Activated naive CD4-positive, alpha-beta T cell treated with anti-CD3 and anti-CD28 coated beads, Interleukin-2, amount 50 U/mL, for 16 hours (primary cell): ENCODE data around the gene FMNL2.

ENCODE experiments used
- DNase-seq: peaks from one replicate; pipeline ENCODE4 v3.0.0-alpha.2; 2020

FMNL2 gene

DNA sequence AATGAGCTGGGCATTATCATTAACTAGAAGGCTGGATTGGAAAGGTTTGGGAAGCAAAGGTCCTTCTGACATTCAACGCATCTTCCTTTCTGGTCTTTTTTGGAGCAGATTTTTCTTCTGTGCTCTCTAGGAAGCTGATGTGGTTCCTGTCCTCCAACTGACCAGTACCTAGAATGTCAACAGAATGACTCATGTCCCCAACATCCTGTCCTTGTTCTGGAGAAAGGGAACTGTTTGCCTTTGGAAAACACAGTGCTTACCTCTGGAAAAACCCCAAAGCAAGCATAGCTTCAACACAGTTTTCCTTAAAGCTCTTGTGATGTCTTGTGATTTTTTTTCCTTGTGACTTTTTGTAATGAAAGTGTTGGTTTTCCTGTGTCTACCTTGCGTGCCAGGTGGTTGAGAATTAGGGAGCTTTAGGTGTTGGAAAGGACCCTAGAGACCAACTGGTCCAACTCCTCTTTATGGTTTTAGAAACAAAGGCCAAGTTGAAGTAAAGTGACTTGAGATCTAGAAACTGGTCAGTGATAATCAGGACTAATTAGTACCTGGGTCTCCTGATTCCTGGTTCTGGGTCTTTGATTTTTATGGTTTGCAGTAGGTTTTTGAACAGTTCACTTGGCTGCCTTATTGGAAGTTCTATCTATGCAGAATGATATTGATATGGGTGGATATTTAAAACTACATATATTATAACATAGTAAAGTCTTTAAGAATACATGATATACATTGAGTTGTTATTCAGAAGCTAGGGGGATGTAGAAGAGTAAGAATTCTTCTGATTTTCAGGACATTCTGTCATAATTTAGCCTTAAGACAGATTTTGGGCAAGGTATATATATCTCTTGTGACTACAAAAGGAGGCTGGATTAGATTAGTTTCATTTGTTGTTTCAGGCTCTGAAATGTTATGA, 70.5 kb downstream of the FMNL2 start:
- no peak for DNase-seq

DNA sequence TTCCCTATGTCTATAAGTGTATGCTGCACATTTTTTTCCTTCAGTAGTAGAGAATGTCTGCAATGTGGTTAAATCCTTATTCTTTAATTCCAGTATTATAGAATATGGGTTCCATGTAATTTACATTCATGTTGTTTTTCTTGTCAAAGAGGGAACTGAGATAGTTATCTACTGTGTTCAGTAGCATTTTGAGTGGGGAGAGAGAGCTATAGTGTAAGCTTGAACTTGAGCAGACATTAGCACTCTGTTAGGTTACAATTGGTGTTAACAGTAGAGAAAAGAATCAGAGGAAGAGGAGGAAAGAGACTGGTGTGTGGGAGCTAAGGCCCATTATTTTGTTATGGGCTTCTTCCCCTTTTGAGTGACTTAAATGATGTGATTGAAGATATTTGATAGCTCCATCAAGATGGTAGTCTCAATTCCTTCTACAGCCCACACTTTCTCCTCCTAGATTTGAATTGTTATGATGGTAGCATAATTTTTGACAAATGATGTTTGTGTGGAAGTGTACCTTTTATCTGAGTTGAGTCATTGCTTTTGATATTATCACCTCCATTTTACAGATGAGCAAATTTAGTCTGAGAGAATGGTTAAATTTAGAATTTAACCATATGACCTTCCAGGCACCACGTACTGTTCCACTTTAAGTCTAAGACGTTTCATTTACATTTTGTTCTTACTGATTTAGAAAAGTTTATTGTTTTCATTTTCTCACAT, 71.3 kb downstream of the FMNL2 start:
- DNase-seq: no peak

DNA sequence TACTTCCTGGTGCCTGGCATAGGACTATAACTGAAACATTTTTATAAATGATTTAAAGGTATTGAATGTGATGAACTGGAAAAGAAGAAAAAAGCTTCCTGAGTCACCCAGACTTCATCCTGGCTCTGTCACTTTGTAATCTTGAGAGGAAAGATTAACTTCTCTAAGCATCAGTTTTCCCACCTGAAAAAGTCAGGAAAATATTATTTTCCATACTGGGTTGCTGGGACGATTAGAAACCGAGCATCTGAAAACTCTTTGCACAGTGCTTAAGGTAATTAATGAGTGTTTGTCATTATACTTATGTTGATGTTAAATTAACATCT, 71.8 kb downstream of the FMNL2 start:
- no peak for DNase-seq

DNA sequence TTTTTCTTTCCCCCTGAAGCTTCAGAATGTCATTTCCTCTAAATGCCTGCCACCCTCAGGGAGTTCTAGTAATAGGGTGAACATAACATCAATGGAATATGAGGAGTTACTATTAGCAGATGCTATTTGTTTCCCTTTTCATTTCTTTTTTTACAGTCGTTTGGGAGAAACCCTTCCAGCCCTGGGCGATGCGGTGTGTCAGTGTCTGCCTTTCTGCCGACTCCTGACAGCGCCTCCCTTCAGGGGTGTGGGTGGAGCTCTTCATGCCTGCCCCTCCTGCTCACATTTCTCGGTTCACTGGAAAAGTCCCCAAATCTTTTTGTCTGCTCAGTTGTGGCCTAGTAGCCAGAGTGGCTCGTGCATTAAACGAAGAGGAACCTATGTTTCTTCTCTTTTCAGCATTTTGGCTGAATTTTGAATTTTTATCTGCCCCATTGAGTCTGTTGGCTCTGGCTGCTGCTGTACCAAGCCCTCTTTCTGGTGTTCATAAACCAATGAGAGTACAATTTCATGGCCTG, 72.3 kb downstream of the FMNL2 start:
- peak; percentile 14 for DNase-seq

DNA sequence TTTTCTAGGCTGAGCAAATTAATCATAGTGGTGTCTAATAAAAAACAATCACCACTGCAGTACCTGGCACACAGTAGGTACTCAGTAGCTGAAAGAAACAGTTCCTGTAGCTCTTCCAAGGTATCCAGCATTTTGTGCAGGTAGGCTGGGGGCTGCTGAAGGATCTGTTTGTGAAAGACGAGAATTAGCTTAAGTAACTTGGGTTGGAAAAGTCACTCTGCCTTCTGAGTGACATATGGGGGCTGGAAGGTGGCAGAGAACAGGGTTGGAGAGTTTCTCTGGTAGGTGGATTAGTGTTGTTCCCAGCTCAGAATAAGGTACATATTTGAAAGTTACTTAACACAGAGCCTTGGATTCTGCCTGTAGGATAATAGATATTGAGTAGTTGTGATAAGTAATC, 72.8 kb downstream of the FMNL2 start:
- no peak for DNase-seq

DNA sequence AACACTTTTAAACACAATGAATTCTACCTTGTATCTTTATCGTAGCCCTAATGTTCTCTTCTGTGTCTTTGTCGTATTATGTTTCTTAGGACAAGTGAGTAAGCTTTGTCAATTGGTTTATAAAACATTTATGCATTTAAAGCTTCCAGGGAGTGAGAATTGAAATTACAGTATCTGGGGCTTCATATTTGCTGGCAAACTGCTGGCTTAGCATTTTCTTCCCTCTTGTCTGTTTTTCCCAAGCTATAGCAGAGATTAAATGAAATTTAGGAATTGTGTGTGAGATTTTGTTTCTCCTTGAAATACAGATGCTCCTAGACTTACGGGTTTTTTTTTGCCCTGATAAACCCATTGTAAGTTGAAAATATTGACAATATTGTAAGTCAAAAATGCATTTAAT, 73.3 kb downstream of the FMNL2 start:
- no peak for DNase-seq

DNA sequence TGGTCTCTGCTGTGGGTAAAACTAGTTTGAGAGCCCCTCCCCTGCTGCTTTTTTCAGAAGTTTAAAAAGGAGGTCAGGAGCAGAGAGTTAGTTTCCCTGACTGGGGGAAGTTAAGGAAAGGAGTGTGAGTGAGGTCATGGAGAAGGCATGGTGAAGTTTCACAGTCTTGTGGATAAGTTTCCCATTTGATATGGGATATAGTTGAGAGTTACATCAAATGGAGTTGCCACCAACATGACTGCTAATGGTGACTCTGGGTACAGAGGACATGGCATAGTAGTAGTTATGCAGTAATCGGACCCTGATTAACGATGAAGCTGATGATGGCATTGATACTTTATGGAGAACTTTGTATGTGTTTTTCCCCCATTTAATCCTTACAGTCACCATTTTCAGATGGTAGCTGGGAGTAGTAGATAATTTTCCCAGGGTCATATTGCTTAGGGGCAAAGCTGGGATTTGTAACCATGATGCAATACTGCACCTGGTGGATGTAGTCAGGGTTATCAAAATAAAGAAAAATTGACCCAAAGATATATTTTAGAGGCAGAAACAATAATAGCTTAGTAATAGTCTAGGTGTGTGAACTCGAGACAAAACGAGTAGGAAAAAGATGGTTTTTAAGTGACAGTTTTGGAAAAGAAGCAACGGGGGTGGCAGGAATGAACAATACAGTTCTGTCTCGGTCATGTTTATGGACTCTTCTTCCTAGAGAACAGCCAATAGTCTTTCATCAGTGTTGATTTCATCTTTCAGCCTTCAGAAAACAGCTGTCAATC, 74.6 kb downstream of the FMNL2 start:
- no peak for DNase-seq

DNA sequence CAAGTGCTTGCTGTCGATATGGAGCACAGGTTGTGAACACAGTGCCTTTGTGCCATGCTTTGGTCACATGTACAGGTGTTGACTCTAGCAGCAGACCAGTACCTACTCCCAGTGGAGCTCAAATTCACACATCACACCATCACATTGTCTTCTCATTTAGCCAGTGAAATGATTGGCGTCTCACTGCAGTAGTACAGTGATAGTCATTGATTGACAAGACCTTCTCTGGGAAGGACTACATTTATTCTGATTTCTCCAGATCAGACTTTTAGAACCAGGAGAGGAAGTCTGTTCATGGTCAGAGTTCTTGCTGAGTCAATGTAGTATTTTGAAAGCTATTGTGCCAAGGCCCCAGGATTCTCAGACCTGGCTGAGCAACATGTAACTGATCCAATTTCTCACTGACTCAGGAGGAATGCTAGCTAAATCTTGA, 75.2 kb downstream of the FMNL2 start:
- no peak for DNase-seq

DNA sequence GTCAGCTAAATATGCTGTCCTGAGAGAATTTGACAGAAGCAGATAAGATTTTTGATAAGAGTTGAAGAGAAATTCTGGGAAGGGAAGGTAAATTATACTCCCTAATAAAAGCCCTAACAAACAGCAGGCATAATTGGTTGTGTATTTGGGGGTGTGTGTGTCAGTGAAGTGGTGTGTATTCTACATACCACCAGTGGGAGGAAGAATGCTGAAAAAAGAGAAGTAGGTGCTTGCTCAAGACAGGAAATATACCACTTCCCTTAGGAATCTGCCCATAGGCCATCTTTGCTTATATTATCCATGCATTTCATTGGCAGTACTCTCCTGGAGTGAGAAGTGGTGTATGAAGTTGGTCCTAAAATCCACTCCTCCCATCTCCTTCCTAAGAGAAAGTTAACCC, 76.2 kb downstream of the FMNL2 start:
- DNase-seq: no peak

DNA sequence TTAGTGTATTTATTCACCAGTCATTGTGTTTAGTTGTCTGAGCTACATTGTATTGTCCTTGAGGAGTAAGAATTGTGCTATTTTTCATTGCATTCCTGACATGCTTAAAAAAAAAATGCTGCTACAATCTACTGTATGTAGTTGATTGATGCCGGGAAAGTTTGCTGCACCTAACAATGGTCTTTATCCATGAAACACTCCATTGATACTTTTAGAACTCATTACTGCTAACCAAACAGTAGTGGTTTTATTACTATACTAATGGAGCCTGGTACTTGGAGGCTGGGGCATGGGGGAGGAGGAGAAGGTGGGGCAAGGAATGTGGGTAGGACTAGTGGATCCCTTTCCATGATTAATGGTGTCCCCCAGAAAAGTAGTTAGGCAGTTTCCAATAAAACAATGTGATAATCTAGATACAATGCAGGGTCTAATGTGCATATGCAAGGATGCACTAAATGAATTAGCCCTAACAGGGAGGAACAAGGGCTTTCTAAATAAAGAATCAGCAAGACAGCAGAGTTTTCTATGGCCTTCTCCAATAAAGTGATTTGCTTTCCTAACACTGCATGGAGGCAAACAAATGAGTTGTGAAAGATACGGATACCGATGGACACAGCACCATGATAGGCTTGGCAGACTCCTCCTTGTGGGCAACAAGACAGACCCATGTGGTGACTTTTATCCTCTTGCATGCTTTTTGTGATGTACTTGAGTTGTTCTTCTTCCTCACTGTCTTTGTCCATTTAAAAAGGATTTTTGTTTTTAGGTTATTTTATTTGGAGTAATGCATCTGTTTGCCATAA, 78.5 kb downstream of the FMNL2 start:
- DNase-seq: no peak

DNA sequence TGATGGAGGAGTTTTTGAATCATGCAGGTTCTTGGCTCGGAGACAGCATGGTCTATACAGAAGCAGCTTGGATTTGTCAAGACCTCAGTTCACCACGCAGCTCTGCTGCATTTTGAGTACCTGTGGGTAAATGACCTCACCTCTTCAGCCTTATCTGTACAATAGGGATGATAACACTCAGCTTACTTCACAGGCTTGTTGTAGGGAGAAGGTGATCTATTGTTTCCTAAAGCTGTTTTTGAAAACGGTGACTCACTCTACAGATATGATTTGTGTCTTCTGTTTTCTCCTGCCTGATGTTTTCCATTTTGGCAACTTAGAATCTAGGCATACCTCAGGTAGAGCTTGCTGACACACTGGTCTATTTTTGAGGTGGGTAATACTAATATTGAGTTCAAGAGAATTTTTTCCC, 80.3 kb downstream of the FMNL2 start:
- peak; percentile 17 for DNase-seq

DNA sequence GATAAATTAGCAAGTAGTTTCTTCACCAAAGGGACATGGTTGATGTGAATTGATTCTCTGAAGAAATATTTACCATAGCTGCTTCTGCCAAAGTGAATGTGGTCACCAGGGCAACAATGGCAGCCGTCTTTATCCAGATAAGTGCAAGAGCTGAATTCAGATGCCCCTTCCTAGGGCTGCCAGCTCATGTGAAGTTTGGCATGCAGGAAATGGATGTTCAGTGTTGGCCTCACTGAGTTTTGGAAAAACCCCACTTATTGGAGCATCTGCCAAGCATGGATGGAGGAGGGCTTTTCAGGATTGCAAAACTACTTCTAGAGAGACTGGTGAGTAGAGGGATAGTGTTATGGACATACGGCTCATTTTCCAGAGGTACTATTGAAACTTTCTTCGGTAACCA, 80.8 kb downstream of the FMNL2 start:
- no peak for DNase-seq

DNA sequence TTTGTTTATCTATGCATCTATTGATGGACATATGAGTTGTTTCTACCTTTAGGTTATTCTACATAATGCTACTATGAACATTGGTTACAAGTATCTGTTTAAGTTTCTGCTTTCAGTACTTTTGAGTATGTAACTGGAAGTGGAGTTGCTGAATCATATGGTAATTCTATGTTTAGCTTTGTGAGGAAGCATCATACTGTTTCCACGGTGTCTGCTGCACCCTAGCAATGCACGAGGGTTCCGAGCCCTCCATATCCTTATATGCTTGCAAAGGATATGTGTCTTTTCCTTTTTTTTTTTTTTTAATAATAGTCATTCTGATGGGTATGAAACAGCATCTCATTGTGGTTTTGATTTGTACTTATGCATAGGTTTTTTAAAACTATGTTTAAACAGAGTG, 83.7 kb downstream of the FMNL2 start:
- DNase-seq: no peak

DNA sequence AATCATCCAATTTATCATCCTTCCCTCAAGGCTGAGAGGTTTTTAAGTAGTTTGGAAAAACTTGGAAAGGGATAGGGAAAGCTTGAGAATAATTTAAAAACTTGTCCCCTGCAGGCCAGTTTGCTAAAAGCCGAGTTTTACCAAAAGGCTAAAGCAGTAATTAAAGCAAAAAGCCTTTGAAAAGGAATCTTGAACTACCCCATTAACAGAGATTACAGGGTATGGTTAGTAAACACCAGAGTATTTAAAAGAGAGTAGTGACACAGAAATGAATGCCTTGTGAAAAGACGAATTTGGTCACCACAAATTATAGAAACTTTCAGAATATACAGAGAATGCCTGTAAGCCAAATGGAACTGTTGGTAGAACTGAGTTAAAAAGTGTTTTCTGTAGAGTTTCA, 85.0 kb downstream of the FMNL2 start:
- DNase-seq: no peak

DNA sequence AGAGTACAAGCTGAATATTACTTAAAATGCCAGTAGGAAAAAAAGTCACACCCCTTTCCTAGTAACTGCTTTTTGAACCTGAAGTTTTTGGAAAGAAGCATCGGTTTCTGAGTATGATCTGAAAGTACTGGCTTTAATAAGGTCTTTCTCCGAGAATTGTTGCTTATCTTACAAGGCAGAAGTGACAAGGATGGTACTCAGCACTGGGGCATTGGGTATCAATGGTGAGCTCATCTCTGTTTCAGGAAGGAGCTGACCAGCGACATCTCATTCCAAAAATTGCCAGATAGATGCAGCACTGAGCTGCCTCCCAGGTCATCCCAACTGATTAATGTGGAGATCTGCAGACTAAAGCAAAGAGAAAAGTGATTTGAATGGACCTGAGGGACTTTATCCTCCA, 85.4 kb downstream of the FMNL2 start:
- no peak for DNase-seq

DNA sequence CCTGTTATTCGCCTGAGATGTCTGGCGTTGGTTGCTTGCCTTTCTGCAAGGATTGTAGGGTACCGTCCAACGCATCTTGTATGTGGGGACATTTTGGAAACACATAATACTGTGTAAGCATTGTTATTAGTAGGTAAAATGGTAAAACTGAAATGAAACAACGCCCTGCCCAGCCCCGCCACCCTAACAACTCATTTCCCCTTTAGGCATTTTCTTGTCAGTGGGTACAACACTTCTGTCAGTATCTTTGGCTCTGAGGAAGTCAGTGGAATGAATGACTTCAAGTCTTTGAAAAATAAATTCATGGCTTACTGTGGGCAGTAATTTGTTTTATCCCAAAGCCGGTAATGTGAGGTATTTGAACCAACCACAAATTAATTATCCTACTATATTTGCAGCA, 86.0 kb downstream of the FMNL2 start:
- DNase-seq: no peak

DNA sequence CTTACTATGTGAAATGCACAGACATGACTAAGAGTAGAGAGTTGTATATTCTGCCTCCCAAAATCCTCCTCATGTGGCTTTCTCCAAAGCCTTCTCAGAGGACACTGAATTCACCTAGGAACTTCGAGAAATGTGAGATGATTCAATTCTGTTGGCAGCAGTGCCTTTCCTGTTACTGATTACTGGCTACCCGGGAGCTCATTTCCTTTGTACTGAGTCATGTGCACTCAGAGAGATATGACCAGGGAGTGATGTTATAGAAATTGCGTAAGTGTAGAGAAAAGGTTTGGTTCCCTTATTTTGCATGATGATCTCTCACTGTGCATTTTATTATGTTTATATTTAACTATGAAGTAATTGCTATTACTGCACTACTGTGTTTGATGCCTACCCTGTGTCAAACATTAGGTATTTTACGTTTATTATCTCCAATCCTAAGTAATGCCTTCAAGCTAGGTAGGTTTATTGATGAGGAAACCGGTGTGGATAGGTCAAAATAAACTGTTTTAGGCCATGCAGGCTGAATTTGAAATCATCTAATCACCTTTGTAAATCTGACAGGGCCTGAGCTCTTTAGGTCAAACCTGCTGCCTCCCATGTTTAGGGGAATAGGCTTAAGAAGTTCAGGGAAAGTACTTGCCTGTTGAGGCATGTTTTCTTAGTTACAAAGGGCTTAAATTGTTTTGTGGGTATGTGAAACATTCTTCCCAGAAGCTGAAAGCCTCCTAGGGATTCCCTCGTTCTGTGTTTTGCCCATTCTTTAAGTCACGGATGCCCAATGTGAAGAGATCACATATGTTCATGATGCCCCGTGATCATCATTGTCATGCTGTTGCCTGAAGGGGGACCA, 86.8 kb downstream of the FMNL2 start:
- DNase-seq: no peak

DNA sequence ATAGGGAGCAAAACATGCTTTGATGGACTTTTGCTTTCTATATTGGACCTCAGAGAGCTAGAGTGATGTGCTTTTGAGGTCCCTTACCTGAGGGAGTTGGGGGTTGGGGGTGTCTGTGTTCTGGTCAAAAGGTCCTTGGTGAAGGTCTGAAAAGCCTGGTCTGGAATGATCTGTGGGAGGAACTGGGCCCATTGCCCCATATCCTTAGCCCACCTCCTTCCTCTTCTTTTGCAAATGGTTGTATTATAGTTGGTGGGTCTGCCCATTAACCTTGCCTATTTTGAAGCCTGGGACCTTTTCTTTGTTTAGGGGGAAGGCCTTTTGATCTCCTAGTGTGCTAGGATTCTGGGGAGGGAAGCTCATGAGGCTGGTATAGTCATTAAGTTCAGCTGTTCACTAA, 88.7 kb downstream of the FMNL2 start:
- DNase-seq: no peak

DNA sequence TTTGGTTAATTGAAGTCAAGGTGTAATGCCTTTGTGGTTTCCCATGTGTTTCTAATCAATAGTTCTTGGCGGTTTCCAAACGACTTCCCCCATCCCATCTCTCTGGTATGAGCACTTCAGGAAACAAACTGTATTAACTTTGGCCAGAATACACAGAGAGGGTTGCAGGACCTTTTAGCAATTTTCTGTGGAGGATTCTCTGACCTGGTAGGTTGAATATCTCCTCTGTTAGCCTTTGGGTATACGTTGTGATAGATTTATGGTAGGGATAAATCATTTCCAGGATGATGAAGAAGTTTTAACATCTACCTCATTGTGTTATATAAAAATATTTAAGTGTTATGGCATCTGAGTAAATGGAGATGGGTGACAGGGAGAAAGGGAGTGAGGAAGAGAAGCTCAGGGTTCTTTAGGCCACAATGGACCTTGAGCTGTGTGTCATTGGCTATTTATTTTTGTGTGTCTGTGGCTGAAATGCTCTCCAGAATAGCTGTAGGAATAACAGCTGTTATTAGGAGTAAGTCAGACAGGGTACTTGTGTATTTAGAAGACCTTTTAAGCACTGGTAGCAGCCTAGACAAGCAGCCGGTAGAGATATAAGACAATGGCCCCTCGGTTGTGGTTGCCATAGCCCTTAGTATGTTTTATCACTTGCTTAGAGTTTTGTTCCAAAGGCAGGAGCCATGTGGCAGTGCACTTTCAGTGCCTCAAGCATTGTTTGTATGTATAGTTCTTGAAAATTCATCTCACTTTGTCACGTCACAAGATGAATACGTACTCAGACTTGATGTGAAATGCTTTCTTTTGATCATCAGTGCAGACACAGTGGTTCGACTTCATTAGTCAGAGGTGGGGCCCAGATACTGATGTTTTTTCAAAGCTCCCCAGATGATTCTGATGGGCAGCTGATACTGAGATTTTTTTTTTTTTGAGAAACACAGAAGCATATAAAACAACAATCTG, 91.1 kb downstream of the FMNL2 start:
- no peak for DNase-seq

DNA sequence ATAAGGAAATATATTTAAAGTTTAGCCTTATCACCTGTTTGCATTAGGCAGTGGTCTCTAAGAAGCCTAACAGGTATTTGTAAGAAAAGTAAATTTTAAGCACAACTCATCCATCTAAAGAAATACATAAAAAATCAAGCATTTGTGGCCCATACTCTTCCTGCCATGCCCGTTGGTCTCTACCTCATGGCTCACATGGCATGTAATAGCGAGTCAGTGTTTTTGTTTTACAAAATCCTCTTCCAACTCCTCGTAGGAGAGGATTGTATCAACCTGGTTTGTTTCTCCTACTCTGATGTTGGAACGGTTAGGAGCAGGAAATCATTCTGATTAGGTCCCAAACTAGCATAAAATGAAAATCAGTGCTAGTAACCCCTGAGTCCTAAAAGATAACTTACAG, 91.8 kb downstream of the FMNL2 start:
- no peak for DNase-seq
